SU-DHL-6 (cell line): Measurements from ENCODE around the gene TSKS.

ENCODE experiments used
- H2AFZ ChIP-seq: fragments of 200-600 bp; sonication (generic); 2 replicates; pipeline ENCODE4 v1.6.1; 2014; ENCODE audit warnings: low read depth, mild to moderate bottlenecking, moderate library complexity, mixed read lengths, antibody characterized with exemption, low read length; ENCODE audit not compliant: severe bottlenecking
- H3F3A ChIP-seq: fragments of 200-600 bp; shearing (Covaris generic); 2 replicates; pipeline ENCODE4 v1.6.0; 2016; ENCODE audit warnings: antibody characterized with exemption, mild to moderate bottlenecking; ENCODE audit not compliant: insufficient read depth
- H3K27ac ChIP-seq: fragments of 200-600 bp; sonication (generic); 2 replicates; pipeline ENCODE4 v1.5.1; 2016; ENCODE audit warnings: low read depth, mild to moderate bottlenecking, low read length, moderate library complexity, mixed read lengths
- H3K27me3 ChIP-seq: fragments of 200-600 bp; sonication (generic), shearing (Covaris generic); 2 replicates; pipeline ENCODE4 v1.6.0; 2014; ENCODE audit warnings: mild to moderate bottlenecking, low read length
- H3K36me3 ChIP-seq: fragments of 200-600 bp; sonication (generic); 2 replicates; pipeline ENCODE4 v1.6.1; 2014; ENCODE audit warnings: mild to moderate bottlenecking, low read length, mixed read lengths
- H3K4me2 ChIP-seq: fragments of 300-600, 200-600 bp; shearing (Covaris generic), sonication (generic); 2 replicates; pipeline ENCODE4 v1.6.0; 2014; ENCODE audit warnings: low read length, low read depth, mild to moderate bottlenecking; ENCODE audit not compliant: poor library complexity, severe bottlenecking
- H3K4me3 ChIP-seq: fragments of 200-600 bp; sonication (generic); 2 replicates; pipeline ENCODE4 v1.5.1; 2014; ENCODE audit warnings: antibody characterized with exemption, low read length, mild to moderate bottlenecking, mixed read lengths; ENCODE audit not compliant: insufficient read depth, poor library complexity, severe bottlenecking
- H3K79me2 ChIP-seq: fragments of 200-600 bp; sonication (generic); 2 replicates; pipeline ENCODE4 v1.6.1; 2014; ENCODE audit warnings: mild to moderate bottlenecking, low read length, moderate library complexity; ENCODE audit not compliant: insufficient read depth
- H3K9ac ChIP-seq: fragments of 200-600 bp; sonication (generic); 2 replicates; pipeline ENCODE4 v1.7.0; 2014; ENCODE audit warnings: mild to moderate bottlenecking, low read length
- H3K9me2 ChIP-seq: fragments of 200-600 bp; sonication (generic); replicated peaks from 2 replicates; pipeline ENCODE4 v1.6.1; 2014; ENCODE audit warnings: low read length; ENCODE audit not compliant: insufficient read depth
- H3K9me3 ChIP-seq: fragments of 200-600 bp; sonication (generic); 2 replicates; pipeline ENCODE4 v1.6.1; 2014; ENCODE audit warnings: low read length, mixed read lengths; ENCODE audit not compliant: insufficient read depth
- H4K20me1 ChIP-seq: fragments of 200-600 bp; sonication (generic); 2 replicates; pipeline ENCODE4 v1.6.1; 2014; ENCODE audit warnings: low read depth, mild to moderate bottlenecking, antibody characterized with exemption, low read length, moderate library complexity, mixed read lengths
- EZH2phosphoT487 ChIP-seq: fragments of 200-600 bp; sonication (generic), shearing (Covaris generic); conservative IDR thresholded peaks from 2 replicates; pipeline ENCODE4 v1.6.1; 2018; ENCODE audit warnings: mild to moderate bottlenecking, antibody characterized with exemption, low read length, moderate library complexity, mixed read lengths
- TF ChIP-seq, protein P1 (sequence below): fragments of 200-600 bp; sonication (generic); IDR thresholded peaks from one replicate; pipeline ENCODE4 v1.5.1; 2017; ENCODE audit warnings: antibody characterized with exemption, mild to moderate bottlenecking, low read length, moderate library complexity; ENCODE audit not compliant: insufficient read depth, poor library complexity, severe bottlenecking

The TSKS gene

DNA sequence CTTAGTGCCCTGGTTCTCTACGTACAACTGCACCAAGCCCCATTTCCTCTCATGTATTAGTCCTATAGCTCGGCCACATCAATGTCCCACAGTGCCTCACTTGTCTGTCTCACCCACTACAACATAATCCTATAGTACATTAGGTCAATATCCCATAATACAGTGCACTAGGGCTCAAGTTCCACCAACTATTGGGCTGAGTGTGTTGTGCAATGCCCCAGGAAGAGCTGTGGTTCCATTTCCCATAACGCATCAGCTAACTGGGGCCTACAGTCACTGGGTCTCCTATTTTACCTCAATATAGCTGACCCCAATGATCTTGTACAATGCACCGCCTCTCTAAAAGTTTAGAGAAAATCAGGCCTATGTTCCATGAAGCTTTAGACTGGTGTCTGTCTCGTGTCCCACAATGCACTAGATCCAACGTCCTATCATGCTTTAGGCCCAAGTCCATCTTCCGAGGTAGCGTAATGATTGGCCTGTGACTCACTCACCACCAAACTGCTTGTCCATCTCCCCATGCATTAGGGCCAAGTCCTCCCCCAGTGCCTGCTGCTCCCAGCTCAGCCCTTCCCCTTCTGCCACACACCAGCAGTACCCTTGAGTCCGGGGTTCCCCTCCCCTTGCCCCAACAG is 21.8 kb downstream of the TSKS start:
- Histone ChIP-seq H3K9me2 (no peaks in the 10 kb centered on the region), H3K36me3 (no peaks in the 10 kb centered on the region), H3F3A (no peaks in the 10 kb centered on the region), H3K9me3 (no peaks in the 10 kb centered on the region), H3K27me3 (no peaks in the 10 kb centered on the region), H3K4me3 (no peak overlapping the region), H2AFZ (no peak overlapping the region), H4K20me1 (no peaks in the 10 kb centered on the region), H3K4me2 (no peak overlapping the region), H3K79me2 (no peaks in the 10 kb centered on the region), H3K9ac (no peak overlapping the region), H3K27ac (no peak overlapping the region)
- no peak for TF ChIP-seq EZH2phosphoT487
- TF ChIP-seq, protein P1, sequence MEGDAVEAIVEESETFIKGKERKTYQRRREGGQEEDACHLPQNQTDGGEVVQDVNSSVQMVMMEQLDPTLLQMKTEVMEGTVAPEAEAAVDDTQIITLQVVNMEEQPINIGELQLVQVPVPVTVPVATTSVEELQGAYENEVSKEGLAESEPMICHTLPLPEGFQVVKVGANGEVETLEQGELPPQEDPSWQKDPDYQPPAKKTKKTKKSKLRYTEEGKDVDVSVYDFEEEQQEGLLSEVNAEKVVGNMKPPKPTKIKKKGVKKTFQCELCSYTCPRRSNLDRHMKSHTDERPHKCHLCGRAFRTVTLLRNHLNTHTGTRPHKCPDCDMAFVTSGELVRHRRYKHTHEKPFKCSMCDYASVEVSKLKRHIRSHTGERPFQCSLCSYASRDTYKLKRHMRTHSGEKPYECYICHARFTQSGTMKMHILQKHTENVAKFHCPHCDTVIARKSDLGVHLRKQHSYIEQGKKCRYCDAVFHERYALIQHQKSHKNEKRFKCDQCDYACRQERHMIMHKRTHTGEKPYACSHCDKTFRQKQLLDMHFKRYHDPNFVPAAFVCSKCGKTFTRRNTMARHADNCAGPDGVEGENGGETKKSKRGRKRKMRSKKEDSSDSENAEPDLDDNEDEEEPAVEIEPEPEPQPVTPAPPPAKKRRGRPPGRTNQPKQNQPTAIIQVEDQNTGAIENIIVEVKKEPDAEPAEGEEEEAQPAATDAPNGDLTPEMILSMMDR = no peak

DNA sequence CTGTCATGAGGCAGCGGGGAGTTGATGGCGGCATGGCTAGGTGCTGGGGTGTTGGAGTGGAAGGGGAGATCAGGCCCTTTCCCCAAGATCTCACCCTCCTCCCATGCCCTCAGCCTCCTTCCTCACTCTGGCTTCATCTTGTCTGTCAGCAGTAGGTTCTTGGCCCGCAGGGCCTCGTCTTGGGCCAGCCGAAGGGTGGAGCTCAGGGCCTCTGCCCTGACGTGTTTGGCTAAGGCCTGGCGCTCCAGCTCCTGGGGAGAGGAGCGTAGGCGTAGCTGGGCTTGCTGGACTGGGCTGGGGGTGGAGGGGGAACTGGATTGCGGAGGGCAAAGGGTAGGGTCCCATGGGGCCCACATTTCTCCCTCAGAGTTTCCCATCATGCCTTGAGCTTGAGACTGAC is 23.2 kb downstream of the TSKS start:
- Histone ChIP-seq H3K9me3 (no peaks in the 10 kb centered on the region), H2AFZ (no peak overlapping the region), H4K20me1 (no peaks in the 10 kb centered on the region), H3F3A (no peaks in the 10 kb centered on the region), H3K36me3 (no peaks in the 10 kb centered on the region), H3K9ac (no peak overlapping the region), H3K4me3 (no peak overlapping the region), H3K27ac (no peak overlapping the region), H3K27me3 (no peaks in the 10 kb centered on the region), H3K79me2 (no peaks in the 10 kb centered on the region), H3K9me2 (no peaks in the 10 kb centered on the region), H3K4me2 (no peak overlapping the region)
- no peak for TF ChIP-seq EZH2phosphoT487
- TF ChIP-seq, protein P1 = no peak

DNA sequence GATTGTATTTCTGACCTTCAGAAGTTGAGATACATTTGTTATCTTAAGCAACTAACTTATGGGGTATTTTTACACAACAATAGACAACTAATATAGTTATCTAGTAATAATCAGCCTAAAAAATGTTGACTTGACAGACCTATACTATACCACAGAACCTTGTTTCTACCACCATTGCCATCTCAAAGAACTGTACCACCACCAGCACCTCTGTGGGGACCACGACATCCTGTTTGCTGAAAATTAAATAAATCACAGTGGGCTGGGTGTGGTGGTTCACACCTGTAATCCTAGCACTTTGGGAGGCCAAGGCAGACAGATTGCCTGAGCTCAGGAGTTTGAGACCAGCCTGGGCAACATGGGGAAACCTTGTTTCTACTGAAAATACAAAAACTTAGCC is 24.0 kb downstream of the TSKS start:
- Histone ChIP-seq H3K27ac (no peak overlapping the region), H3K9me3 (no peaks in the 10 kb centered on the region), H2AFZ (no peak overlapping the region), H3K79me2 (no peaks in the 10 kb centered on the region), H3K4me3 (no peak overlapping the region), H3K27me3 (no peaks in the 10 kb centered on the region), H3K4me2 (no peak overlapping the region), H3F3A (no peaks in the 10 kb centered on the region), H4K20me1 (no peaks in the 10 kb centered on the region), H3K9me2 (no peaks in the 10 kb centered on the region), H3K9ac (no peak overlapping the region), H3K36me3 (no peaks in the 10 kb centered on the region)
- TF ChIP-seq, protein P1 = no peak
- no peak for TF ChIP-seq EZH2phosphoT487
